NCI-H146 treated with DMSO at 0.1 percent for 48 hours (cell line): ENCODE data around the gene EGFR.

Experiments
- DNase-seq: peaks from one replicate; lab custom pipeline; 2025; ENCODE audit not compliant: unreplicated experiment; lab: John Stamatoyannopoulos, UW

Gene EGFR

DNA sequence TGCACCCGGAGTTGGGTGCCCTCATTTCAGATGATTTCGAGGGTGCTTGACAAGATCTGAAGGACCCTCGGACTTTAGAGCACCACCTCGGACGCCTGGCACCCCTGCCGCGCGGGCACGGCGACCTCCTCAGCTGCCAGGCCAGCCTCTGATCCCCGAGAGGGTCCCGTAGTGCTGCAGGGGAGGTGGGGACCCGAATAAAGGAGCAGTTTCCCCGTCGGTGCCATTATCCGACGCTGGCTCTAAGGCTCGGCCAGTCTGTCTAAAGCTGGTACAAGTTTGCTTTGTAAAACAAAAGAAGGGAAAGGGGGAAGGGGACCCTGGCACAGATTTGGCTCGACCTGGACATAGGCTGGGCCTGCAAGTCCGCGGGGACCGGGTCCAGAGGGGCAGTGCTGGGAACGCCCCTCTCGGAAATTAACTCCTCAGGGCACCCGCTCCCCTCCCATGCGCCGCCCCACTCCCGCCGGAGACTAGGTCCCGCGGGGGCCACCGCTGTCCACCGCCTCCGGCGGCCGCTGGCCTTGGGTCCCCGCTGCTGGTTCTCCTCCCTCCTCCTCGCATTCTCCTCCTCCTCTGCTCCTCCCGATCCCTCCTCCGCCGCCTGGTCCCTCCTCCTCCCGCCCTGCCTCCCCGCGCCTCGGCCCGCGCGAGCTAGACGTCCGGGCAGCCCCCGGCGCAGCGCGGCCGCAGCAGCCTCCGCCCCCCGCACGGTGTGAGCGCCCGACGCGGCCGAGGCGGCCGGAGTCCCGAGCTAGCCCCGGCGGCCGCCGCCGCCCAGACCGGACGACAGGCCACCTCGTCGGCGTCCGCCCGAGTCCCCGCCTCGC is at the start of gene EGFR:
EGFR (plus strand) TSS at position 657 of the 830 bp plus-strand sequence. CDS start 261 bp downstream, outside the sequence.
- DNase-seq = no peak

DNA sequence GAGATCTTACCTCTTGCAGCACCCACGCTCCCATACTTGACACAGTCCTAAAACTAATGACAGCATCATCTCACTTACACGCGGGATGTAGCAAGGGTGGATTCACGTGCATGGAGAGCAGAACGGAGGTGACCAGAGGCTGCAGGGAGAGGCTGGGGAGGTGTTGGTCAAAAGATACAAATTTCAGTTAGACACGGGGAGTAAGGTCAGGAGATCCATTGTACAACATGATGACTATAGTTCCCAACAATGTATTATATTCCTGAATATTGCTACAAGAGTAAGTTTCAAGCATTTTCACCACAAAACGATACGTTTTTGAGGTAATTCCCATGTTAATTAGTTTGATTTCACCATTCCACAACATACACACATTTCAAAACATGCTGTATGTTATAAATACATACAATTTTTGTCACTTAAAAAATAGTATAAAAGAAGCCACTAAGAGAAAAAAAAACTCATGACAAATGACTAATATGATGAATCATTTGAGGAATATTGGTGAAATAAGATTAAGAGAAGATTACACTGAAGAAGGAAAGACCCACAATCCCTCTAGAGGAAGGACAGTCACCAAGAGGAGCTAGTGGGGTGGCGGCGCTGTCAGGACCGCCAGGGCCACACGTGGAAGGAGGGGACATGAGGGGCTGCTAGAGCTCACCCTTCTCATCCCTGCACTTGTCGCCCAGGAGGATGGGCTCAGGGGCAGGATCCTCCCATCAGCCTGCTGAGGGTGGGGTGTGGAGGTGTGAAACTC is 49.4 kb upstream of the EGFR start:
- no peak for DNase-seq

DNA sequence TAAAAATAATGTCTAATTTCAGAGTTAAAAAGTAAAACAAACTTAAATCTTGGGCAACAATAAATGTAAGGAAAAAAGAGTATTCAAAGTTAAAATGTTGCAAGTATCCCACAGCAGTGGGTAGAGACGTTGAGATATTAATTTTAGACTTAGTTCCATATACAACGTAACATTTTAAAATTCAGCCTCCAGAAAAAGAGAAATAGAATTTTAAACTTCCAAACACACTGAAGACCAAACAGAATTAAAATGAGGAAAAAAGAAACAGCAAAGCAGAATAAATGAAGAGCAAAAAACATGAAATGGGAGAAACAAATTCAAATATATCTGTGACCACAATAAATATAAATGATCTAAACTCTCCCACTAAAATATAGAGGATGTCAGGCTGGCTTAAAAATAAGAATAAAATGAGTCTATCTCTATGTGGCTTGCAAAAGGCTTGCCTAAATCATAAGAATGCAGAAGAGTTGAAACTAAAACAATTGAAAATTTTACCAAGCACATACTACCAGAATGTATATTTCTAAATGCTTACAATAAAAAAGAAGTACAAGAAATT is 46.0 kb upstream of the EGFR start:
- DNase-seq = no peak

DNA sequence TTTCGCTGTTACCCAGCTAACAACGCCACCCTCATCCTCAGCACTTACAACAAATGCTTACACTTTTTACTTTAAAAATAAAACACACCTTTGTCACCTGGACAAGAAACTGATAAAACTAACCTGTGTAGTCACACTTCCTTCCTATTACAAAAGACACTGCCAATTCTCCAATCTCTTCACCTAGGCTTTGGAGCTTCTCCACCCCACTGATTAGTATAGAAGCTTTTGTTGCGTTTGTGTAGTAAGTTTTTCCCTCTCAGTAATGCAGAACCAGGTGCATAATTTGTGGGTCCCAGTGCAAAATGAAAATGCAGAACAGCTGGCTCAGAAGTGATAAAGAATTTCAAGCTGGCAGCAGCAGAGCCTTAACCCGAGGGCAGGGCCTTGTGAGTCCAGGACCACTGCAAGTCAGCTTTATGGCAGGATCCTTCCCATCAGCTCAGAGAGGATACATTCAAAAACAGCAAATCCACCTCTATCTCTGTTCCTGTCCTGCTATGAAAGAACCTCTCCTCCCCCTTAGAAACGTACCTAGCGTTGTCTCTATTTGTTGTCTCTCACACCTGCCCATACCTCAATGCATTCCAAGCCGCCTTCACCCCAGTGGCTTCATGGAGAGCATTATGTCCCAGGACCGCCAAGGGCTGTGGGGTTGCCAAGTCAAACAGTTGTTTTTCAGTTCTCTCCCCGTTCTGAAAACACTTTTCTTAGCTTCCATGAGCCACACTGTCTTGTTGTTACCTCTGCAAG is 40.3 kb upstream of the EGFR start:
- DNase-seq = no peak

DNA sequence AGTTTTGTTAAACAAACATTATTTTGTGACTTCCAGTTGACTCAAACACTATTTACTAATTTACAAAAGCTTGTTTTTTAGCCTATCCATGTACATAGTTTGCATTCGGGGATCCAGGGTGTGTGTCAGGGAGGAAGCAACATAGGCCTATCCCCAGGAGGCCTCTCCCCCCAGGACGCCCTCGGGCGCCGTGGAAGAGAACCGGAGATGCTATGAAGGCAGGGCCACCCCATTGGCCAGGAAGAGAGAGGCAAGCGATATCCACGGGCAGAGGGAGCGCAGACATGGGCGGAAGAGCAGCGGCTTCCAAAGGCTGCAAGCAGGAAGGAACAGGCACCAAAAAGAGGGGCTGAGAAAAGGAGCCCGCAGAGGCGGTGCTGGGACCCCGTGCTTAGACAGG is 38.3 kb upstream of the EGFR start:
- no peak for DNase-seq

DNA sequence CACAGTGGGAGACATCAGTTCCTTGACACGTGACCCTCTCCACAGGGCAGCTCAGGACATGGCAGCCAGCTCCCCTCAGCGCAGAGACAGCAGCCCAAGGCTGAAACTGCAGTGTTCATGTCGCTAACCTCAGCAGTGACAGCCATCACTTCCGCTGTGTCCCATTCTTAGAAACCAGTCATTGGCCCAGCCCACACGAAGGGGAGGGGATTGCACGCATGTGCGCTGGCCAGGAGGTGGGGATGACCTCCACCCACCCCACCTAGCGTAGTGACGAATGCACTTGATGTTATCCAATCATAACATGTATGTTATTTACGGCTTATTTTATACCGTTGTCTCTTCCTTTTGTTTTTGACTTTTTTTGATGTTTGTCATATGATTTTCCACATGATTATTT is 36.9 kb upstream of the EGFR start:
- no peak for DNase-seq

DNA sequence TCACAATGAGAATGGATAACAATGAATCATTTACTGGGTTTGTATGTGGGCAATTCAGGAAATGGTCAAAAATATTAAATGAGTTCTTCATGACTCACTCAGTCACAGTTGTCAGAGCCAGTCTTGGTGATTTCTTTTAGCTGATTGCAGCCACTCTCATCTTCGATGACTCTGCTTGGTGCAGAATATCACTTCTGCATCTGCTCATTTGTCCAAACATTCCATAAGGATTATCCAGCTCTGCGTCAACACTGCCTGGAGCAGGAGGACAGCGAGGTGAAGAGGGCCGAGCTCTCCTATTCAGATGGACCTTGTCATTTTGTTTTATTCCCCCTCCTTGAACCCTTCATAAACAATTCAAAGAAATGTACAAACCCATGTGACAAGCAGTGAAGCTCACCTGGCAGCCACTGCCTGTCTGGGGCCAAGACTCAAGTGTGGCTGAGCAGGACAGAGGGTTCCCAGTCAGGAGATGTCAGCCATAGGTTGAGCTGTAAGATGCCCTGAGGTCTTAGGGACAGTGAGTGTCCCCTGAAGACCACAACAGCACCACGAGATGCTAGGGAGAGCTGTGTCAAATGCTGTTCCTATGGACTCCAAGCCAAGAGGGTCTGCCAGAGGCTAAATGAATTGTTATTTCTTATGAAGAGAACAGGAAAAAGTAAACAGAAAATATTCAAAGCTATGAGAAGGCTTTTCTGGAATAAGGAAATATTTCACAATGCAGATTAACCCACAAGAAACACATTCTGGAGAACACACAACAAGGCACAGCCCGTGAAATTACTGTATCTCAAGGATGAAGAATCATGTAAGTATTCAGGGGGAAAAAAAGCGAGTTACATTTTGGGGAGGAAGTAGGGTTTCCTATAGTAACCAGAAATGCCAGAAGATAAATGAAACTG is 33.1 kb upstream of the EGFR start:
- no peak for DNase-seq

DNA sequence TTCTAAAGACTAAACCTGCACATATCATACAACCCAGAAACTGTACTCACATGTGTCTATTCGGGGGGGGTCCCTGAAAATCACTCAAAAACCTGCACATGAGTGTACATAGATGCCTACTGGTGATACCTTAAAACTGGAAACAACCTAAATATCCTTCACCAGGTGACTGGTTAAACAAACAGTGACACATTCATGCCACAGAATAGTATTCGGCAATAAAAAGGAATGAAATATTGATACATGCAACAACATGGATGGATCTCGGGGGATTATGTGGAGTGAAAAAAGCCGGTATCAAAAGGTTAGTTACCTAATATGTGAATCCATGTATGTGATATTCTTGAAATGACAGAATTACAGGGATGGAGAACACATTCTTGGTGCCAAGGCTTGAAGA is 32.1 kb upstream of the EGFR start:
- DNase-seq = no peak

DNA sequence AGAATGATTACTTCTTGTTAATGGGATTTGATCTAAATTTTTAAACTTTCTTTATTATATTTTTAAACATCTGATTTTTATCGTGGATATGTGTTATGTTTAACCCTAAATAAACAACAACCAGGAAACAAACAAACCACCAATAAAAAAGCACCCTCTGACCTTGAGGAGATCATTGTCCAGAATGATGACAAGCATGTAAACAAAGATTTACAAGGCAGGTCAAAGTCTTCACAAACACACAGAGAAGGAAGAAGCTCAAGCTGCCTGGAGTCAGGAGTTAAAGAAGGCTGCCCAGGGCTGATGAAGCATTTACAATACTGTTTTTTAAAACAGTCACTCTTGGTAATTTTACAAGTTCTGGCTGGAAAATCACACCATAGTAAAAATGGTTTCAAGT is 31.0 kb upstream of the EGFR start:
- DNase-seq = no peak

DNA sequence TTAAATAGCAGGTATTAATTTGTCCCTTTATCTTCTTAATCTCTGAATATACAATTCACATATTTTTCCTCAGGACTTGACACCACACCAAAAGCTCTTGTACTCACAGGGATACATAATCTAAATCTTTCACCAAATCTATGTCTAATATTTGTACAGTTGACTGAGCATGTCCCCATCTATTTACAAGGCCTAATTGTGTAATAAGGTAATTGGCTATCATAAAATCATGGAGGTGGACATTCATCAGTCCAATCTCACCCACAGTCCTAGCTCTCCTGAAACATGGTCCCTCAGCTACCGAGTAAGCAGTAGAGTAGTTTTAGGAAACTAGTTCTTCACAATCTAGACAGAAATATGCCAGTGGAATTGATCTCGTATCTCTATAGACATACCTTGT is 30.3 kb upstream of the EGFR start:
- no peak for DNase-seq

DNA sequence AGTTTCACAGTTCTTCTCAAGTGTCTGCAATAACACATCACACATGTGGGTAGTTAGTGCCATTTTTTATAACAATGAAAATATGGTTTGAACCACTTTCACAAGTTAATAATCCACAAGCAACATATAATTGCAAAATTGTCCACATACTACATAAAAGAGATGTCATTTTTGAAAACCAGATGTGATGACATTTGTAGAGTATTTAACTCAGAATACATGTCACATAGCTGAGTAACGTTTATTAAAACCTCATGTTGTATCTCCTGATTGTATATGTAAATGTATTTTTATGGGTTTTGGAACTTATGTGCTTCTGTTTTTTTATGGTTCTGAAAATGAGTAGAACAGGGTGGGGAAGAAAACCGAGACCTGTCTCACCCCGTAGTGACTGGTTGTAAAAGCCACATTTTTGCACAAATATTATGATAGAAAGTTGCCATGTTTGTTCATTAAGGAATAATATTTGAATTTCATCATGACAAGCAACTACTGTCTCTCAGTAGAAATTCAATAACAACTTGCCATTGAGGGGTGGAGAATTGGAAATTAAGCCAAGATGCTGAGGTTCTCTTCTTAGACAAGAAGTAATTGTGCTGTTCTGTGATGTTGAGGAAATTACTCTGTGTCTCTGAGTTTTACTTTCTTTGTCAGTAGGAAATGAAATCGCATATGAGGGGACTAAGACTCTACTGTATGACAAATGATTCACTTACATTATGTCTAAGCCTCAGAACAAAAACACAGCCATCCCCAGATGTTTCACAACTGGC is 29.2 kb upstream of the EGFR start:
- no peak for DNase-seq

DNA sequence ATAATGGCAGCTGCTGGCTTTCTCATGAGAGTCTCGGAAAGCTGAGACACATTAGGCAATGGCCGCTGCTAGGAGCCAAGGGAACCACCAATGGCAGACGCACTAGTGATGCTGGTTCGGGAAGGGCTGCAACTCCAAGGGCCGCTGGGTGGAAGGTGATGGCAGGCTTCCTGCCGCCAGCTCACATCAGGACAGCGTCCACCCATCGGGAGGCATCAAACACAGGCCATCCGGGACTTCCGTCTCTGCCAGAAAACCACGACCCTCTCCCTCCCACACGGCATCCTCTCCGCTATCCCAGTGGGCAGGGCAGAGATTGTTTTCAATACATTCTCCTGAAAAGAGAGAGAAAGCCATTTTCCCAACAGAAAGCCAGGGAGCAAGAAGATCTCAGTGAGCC is 27.5 kb upstream of the EGFR start:
- no peak for DNase-seq

DNA sequence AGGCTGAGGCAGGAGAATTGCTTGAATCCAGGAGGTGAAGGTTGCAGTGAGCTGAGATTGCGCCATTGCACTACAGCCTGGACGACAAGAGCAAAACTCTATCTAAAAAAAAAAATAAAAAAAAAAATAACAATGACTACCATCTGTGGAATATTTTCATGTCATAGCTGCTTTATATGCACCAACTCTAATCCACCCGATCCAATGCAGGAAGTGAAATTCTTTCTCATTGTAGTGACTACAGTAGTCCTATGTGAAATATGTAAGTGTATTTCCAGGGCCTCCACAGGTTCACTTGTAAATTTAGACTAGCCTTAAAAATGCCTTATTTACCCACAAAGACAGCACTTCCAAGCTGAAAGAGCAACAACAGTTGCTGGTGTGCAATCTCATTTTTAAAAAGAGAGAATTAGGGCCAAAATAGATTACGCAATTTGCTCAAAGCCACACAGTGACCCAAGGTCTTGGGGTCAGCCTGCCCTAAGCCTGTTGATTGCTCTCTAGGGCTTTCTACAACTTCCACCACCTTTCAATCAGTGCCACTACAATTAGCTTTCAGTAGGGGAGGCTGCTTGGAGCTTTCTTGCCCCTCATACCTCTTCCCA is 25.8 kb upstream of the EGFR start:
- no peak for DNase-seq

DNA sequence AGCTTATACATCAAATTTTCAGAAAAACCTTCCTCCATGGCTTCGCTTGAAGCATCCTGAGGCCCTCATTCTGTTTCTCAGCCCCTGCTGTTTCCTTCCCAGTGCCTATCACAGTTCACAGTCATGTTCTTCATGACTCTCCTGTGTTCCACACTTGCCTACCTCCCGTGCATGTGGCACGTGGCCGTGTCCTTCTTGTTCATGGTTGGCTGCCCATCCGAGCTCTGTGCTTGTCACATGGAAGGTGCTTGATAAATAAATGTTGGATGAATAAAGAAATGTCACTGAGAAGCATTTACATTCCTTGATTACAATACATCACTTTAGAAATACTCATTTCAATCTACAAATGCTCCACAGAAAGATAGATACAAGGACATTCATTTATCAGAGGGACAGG is 23.7 kb upstream of the EGFR start:
- DNase-seq = no peak

DNA sequence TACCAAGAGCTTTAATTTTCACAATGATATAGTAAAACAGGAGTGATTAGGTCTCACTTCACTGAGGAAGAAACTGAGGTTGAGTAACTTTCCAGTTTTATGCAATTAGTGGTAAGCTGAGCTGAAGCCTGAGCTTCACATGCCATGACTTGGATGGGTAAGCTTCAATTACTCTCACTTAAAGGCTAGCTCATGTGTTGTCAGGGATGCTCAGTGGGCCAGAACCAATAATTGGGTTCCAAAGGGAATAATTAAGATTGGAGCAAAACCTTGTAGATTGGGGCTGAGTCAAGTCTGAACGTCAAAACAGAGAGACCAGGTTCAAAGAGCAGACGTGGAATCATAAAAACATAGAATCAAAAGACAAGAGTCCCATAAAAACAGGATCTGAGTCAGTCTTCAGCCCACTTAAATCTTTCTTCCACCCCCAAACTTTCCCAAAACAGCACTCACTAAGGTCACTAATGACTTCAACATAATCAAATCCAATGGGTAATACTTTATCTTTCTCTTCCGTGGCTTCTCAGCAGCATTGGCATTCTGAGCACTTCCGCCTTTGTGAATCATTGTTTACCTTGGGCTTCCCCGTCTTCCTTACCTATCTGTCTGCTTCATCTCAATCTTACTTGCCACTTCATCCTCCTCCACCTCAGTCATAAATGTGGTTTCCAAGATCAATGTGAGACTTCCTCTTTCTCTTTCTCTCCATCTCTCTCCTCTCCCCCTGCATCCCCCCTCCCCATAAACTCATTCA is 23.0 kb upstream of the EGFR start:
- no peak for DNase-seq

DNA sequence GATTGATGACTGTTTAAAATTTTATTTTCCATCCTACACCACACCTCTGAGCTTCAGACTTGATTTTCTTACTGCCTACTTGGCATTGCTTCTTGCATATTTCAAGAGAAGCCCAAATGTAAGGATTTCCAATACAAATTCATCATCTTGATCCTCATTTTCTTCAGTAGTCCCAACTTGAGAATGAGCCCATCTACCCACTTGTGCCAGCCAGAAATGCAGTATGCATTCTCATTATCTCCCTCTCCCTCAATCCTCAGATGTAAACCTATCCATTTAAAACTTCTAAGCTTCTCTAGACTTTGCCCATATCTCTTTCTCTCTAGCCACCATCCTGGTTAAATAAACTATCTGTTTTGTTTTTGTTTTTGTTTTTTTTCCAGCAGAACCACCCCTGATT is 22.4 kb upstream of the EGFR start:
- no peak for DNase-seq

DNA sequence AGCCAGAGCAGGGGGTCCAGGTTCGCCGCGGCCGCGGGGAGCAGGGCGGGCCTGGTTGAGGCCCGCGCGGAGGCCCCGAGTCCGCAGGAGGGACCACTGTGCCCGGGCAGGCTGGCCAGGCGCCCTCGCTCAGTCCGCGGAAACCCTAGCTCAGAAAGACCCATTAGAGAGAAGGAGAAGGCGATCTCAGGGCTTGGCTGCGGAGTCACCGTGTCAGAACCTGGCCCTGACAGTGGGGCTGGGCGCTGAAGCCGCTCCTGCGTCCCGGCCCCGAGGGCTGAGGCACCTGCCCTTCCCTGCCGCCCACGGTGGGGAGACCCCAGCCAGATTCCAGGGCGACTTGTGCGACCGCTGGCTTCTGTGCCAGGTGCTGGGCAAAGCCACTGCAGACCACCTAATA is 14.2 kb upstream of the EGFR start:
- DNase-seq = no peak

DNA sequence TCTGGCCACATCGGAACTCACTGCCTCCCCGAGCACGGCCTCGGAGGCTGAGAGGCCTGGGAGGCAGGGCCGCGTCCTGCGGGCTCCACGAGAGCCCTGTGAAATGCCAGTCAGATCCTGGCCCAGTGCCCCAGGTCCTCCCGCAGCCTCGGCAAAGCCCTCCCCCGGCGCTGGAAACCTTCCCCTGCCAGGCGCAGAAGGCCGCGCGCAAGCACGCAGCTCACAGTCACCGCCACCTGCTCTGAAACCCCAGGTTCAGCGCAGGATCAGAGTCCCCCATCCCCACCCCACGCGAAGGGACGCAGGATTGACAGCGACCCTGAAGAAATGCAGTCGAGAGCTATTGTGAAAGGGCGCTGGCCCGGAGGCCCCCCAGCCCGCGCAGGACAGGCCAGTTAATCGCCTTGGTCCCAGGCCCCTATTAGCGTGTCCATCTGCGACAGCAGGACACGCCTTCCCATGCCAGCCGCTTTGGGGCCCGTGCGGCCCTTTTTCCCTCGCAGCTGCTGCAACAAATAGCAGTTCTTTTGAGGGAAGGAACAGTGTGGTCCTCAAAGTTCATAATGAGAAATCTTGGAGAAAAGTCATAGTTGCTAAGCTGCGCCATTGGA is 13.5 kb upstream of the EGFR start:
- no peak for DNase-seq
